Measurements from ENCODE around the gene YEATS2.
"Not testable (repeated sequence)": the region's sequence is repeated elsewhere in the genome, so short reads cannot be mapped to it uniquely, and the experiment has no call there.

YEATS2 gene

GRCh38 chr3:183714622-183715021, 17.0 kb downstream of the YEATS2 start:
- DNase-seq (ENCODE audit: low read depth), result no peak

DNA sequence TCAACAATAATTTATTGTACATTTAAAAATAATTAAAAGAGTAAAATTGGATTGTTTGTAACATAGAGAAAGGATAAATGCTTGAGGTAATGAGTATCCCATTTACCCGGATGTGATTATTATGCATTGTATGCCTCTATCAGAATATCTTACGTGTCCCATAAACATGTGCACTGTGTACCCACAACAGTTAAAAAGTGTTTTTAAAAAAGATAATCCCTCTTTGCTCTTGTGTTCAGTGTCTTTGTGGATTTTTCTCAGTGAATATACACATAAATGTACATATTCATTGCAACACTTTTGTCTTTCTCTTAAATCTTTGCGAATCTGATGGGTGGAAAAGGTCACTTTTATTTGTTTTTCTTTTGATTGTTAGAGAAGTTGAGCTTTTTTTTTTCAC, 20.4 kb downstream of the YEATS2 start:
- no peak for DNase-seq (ENCODE audit: low read depth)

GRCh38 chr3:183725387-183725786, 27.8 kb downstream of the YEATS2 start:
- no peak for DNase-seq (ENCODE audit: low read depth)

DNA sequence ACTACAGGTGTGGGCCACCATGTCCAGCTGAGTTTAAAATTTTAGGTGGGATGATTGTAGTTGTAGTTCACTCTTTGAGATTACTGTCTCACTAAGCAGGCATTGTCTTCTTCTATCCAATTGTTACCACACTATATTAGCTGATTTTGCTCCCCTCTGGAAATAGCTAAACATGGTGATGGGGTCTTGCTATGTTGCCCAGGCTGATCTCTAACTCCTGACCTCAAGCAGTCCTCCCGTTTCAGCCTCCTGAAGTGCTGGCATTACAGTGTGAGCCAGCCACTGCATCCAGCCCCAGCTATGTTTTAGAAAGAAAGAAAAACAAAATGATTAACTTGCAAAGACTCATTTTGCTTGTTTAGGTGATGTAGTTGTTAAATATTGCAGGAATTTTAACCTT, 30.6 kb downstream of the YEATS2 start:
- no peak for DNase-seq (ENCODE audit: low read depth)

DNA sequence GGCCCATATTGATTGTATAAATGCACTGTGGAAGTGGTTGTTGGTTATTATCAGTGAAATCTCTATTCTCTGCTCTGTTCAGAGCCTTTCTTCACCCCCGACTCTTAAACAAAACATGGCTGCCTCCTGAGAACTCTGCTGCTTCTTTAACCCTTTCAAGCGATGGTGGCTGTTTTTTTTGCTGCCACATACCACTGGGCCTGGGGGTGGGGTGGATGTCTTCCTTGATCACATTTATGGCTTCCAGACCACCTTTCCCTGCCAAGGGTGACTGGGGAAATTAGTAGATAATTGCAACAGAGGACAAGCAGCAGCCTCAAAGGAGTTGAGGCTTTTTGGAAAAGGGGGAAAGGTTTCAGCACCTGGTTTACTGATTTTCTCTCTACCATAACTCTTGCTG, 32.8 kb downstream of the YEATS2 start:
- no peak for DNase-seq (ENCODE audit: low read depth)

DNA sequence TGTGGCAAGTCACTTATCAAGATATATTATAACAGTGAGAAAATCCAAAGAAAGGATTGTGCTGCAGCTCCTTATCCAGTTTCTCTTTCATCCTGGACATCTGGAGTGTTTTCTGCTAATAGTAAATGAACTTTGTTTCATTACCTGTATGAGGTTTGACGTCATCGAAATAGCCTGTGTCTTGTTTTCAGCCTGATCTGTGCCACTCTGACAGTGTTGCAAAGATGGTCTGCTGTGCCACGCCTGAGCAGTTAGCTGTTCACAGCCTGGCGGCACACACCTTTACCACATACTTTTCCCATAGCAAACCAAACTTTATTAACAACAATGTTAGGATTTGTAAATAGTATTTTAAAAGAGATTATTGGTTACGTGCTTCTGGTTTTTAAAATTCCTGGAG, 34.0 kb downstream of the YEATS2 start:
- DNase-seq (ENCODE audit: low read depth), result no peak

DNA sequence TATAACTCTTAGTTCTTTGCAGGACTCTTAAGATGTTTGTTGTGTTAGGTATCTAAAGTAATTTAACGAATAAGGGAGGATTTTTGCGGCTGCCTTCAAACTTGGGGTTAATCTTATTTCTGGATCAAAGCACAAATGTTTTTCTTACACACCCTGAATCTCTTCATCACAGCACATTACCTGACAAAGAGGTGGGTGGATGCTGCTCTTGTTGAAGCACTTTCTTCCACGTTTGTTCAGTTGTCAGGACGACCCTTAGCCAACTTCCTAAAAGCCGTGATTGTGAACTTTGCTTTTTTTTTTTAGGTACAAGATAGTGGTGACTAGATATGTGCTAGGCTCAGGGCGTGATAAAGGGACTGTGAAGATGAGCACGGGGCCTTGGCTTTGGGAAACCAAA, 36.0 kb downstream of the YEATS2 start:
- no peak for DNase-seq (ENCODE audit: low read depth)

- DNase-seq (ENCODE audit: low read depth), result no peak
Measured at GRCh38 chr3:183734750-183735494, 37.3 kb downstream of the YEATS2 start.

DNA sequence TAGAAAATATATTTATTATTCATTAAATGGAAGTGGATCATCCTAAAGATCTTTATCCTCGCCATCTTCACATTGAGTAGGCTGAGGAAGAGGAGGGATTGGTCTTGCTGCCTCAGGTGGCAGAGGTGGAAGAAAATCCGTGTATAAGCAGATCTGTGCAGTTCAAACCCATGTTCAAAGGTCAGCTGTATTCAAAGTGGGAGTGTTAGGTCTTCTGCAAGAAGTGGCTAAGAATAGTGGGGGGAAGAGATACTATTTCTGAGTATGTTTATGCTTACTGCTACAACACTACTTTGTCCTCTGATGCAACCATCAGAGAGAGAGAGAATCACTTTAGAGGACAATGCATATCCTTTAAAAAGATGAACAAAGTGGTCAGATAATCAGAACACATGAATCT, 39.5 kb downstream of the YEATS2 start:
- no peak for DNase-seq (ENCODE audit: low read depth)

- DNase-seq (ENCODE audit: low read depth), result not testable (repeated sequence)
Measured at GRCh38 chr3:183740154-183740553, 42.6 kb downstream of the YEATS2 start.

- no peak for DNase-seq (ENCODE audit: low read depth)
Measured at GRCh38 chr3:183743231-183743630, 45.6 kb downstream of the YEATS2 start.

- DNase-seq (ENCODE audit: low read depth), result no peak
Measured at GRCh38 chr3:183745300-183746098, 47.9 kb downstream of the YEATS2 start.

DNA sequence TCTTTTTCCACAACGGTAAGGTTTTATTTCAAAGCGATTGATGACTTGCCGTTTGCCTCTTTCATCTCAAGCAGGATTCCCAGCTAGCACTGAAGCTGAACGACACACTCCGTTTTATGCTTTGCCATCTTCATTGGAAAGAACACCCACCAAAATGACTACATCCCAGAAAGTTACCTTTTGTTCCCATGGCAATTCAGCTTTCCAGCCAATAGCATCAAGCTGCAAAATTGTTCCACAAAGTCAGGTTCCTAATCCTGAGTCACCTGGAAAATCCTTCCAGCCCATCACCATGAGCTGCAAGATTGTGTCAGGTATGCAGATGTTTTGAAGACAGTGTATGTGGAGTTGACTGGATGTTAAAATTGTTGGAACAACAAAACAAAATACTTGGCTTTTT, 56.5 kb downstream of the YEATS2 start:
- no peak for DNase-seq (ENCODE audit: low read depth)

DNA sequence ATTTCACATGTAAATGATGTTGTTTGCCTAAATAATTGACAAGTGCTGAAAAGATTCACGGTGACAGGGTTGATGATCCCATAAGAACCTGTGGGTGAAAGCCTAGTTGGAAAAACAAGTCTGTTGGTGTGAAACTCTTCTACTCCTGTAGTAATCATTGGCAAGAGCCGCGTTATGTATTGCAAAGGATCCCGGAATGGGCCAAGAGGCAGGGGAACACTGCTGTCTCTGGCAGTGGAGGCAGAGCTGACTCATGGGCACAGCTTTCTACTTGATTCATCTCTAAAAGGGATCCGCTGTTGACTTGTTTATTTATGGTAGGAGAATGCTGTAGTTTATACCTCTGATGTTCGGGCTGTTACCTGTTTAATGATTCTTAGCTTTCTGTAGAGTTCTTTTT, 64.7 kb downstream of the YEATS2 start:
- DNase-seq (ENCODE audit: low read depth), result no peak

DNA sequence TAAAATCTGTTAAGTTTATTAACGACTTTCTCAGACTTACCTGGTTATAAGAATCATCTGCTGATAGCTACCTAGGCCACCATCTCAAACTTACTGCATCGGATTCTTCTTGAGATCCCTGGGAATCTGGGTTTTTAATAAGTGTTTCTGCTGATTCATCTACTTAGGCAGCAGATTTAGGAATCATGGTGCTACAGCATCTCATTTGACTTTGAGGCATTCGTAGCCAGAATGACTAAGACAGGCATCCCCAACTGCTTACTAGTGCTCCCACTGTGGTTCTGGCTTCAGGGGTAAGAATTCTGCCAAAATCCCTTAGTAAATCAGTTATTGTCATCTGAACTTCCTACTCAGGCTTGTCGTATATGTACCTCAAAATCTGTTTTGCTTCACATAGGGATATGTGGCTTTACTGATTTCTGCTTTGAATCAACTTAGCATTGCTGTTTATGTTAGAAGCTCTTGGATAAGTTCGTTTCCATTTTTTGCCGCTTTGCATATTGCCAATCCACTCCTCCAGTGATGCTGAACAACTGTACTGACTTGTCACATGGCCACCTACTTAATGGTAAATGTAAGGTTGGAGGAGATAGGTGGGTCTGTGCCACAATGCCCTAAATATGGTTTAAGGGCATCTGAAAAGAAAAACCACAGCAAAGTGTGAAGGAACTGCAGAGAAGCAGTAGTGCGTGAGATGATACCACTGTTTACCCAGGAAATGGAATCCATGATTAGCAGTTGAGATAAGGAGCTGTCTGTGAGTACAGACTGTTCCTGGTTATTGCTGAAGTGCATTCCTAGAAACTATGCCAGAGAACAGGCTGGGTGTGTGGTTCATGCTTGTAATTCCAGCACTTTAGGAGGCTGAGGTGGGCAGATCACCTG, 67.5 kb downstream of the YEATS2 start:
- DNase-seq (ENCODE audit: low read depth), result no peak

DNA sequence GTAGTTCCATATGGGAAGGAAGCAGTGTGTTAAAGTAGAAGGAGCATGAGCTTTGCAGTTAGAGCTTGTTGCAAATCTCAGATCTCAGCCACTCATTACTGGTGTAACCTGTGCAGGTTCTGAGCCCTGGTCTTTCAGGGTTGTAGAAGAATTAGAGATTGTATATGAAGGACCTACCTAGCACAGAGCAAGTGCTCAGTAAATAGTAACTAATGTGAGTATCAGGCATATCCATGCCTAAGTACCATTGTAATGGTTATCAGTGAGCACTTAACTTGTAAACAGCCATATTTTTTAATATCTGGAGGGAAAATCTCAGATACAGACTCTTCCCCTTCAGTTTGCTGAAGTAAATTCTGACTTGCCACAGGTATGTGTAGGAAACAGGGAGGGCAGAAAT, 68.5 kb downstream of the YEATS2 start:
- no peak for DNase-seq (ENCODE audit: low read depth)

DNA sequence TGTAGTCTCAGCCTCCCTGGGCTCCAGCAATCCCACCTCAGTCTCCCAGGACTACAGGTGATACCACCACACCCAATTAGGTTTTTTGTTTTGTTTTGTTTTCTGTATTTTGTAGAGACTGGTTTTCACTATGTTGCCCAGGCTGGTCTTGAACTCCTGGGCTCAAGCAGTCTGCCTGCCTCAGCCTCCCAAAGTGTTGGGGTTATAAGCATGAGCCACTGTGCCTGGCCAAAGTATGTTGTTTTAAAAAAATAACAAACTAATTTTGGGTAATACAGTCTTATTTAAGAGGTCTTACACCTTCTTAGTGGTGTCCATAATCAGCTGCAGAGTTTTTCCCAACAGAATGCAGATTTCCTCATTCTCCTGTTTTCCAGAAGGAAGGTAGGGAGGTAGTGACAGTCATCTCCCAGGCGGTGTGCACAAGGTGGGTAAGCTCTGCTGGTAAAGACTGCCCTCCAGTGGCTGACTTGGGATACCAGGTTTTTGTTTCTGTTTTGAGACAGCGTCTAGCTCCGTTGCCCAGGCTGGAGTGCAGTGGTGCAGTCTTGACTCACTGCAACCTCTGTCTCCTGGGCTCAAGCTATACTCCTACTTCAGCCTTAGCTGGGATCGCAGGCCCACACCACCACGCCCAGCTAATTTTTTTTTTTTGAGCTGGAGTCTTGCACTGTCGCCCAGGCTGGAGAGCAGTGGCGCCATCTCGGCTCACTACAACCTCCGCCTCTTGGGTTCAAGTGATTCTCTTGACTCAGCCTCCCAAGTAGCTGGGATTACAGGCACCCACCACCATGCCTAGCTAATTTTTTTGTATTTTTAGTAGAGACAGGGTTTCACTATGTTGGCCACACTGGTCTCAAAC, 69.4 kb downstream of the YEATS2 start:
- DNase-seq (ENCODE audit: low read depth), result peak; percentile 44

DNA sequence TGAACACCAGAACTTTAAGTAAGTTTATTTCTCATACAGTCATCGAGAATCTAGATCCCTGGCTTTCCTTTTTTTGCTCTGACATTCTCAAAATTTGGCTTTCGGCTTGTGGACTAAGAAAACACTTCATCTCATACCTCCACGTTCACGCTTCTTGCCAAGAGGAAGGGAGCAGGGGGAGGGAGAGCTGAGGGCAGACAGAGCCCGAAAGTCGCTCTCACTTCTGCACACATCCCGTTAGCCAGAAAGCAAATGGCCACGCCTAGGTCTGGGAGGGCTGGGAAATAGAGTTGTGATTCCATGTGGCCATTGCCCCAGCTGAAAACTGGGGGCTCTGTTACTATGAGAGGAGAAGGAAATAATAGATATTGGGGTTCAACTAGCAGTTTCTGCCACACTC, 70.5 kb downstream of the YEATS2 start:
- DNase-seq (ENCODE audit: low read depth), result no peak

DNA sequence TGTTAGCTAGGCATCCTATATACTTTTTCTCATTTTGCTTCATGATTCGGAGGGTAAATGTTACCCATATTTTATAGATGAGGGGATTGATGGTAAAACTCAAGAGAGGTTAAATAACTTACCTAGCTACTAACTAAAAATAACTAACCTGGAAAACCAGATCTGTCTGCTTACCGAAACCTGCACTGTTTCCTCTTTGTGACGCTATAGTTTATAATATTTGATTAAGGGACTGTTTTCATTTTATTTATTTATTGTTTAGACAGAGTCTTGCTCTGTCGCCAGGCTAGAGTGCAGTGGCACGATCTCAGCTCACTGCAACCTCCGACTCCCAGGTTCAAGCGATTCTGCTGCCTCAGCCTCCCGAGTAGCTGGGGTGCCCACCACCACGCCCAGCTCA, 71.9 kb downstream of the YEATS2 start:
- DNase-seq (ENCODE audit: low read depth), result no peak

DNA sequence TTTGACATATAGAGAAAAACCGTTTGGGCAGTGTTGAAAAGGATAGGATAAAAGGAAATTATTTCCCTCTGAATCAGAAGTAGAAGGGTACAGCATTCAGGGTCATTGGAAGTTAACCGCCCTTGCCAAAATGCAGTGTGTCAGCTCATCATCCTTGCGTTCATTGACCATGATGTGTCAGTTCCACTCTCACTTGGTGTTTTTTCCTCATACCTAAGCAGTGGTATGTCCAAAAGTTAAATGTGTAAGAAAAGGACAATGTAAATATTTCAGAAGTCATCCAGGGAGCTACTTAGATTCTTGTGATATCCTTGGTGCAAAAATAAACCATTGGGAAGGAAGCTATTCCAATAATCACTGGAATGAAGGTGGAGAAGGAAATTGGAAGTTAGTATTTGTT, 77.0 kb downstream of the YEATS2 start:
- no peak for DNase-seq (ENCODE audit: low read depth)

DNA sequence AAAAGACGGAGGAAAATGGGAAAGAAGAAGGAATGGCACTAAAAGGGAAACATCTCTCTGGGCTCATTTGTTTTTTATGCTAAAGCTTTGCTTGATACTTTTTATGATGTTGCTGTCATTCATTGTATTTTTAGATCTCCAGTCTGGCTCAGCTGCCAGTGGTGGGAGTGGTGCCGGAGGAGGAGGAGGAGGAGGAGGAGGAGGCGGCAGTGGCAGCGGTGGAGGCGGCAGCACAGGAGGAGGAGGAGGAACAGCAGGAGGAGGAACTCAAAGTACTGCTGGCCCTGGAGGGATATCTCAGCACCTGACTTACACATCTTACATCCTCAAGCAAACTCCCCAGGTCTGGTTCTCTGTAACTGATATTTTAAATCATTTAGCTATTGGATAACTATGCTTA, 78.2 kb downstream of the YEATS2 start:
- DNase-seq (ENCODE audit: low read depth), result no peak

- not testable (repeated sequence) for DNase-seq (ENCODE audit: low read depth)
Measured at GRCh38 chr3:183776451-183776850, 78.9 kb downstream of the YEATS2 start.

All from activated T-helper 9 cell treated with anti-CD3 and anti-CD28 coated beads, Interleukin-2, amount 50 U/mL, for 16 hours (primary cell).